TTC549 (cell line): ENCODE measurements around the gene MACROD1.
"Not testable (repeated sequence)": the region's sequence is repeated elsewhere in the genome, so short reads cannot be mapped to it uniquely, and the experiment has no call there.

Experiments used
- FAIRE-seq: peaks from 2 replicates; lab custom pipeline; 2012; peaks lifted over from hg19 to GRCh38; lab: Jason Lieb, UNC

MACROD1 gene

DNA sequence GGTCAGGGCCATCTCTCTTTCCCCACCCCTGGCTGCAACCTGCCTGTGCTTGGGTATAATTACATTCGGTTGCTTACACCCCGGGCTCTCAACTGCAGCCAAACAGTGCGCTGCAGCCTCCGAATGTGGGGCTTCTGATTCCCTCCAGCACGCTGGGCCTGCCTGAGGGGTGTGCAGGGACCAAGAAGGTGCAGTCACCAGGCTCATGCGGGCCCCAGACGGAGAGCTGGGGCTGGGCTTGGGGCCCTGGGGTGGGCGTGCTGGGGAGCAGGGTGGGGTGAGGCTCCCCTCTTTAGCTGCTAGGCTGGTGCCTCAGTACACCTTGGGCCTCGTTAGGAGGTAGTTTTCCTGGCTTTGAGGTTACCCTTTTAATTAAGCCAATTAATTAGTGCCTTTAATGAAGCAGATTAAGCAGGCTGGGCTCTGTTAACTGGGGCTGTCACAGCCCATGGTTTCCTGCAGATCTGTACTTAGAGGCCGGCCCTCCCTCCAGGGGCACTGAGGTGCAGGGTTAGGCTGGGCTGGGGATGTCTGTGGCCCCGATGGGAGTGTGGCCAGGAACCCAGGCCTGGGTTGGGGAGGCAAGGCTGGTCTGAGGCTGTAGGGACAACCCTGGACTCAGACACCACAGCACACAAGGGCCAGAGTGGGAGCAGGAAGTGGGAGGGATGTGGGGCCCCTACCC lies 112.8 kb downstream of the MACROD1 start:
- no peak for FAIRE-seq

- FAIRE-seq: no peak
Observed at GRCh38 chr11:64052436-64052835, 113.5 kb downstream of the MACROD1 start.

GRCh38 chr11:64051297-64051696 lies 114.6 kb downstream of the MACROD1 start:
- FAIRE-seq: no peak

- no peak for FAIRE-seq
Observed at GRCh38 chr11:64049509-64049908, 116.4 kb downstream of the MACROD1 start.

DNA sequence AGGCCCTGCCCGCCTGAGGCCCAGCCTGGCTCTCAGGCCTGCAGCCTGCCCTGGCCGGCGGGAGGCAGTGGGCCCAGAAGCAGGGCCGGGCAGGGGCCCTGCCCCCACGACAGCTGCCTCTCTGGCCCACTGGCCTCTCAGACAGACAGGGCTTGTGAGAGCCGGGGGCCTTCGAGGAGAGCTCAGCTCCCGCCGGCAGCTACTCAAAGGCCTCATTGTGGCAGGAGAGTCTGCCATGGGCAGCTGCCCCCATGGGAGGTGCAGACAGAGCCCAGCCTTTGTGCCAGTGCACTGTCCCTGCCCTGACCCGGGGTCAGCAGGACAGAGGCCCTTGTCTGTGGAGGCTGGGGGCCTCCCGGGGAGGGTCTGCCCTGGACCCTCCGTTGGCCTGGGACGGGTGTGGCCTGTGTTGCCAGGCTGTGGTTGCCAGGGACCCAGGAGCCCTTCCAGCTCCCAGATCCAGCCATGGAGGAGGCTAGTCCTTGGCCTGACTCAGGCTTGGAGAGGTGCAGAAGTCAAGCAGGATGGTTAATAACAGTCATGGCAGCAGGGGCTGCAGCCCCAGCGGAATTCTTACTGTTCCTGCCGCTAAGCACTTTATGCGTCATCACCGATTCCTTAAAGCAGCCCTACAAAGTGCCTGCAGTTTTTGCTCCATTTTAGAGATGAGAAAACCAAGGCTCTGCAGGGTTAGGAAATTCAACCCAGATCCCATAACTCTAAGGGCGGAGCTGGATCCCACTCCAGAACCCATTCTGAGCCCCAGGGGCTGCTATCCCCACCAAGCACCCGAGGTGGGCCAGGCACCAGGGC lies 117.7 kb downstream of the MACROD1 start:
- no peak for FAIRE-seq

DNA sequence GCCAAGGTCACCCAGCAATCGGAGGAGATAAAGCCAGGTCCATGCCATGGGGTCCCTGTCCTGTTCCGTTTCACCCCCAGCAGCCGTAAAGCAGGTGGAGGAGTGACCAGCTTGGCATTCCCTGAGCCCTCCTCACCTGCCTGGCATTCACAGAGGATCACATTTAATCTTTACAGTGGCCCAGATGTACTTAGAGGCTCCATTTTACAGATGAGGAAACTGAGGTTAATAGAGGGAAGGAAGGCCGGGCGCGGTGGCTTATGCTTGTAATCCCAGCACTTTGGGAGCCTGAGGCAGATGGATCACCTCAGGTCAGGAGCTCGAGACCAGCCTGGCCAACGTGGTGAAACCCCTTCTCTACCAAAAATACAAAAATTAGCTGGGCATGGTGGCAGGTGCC lies 118.5 kb downstream of the MACROD1 start:
- FAIRE-seq: not testable (repeated sequence)

GRCh38 chr11:64045700-64046099 lies 120.2 kb downstream of the MACROD1 start:
- no peak for FAIRE-seq

DNA sequence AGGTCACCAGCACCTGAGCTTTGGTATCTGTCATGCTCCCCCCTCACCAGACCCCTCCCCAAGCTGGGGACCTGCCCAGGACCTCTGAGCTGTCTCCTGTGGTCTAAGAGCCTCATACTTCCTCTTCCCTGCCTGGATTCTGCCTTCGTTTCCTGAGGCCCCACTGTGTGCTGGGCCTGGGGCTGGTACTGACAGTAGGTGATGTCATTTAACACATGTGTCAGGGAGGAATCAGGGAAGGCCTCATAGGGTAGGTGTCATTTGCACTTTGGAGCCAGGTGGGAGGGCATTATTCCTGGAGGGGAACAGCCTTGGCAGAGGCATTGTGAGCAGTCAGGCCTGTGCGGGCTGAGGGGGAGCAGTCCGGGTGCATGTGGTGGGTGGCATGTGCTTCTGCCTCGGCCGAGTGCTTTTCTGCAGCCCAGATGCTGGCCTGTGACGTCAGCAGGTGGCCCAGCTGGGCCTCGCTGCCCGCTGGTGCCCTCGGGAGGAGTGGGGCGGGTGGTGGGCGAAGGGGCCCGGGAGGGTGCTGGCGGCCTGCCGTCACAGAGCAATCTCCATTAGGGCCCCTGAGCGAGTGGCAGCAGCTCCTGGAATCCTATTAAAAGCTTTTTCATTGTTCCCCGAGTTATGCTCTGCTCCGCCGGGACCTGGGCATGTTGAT lies 121.1 kb downstream of the MACROD1 start:
- no peak for FAIRE-seq

- FAIRE-seq: no peak
Observed at GRCh38 chr11:64043545-64043944, 122.4 kb downstream of the MACROD1 start.

DNA sequence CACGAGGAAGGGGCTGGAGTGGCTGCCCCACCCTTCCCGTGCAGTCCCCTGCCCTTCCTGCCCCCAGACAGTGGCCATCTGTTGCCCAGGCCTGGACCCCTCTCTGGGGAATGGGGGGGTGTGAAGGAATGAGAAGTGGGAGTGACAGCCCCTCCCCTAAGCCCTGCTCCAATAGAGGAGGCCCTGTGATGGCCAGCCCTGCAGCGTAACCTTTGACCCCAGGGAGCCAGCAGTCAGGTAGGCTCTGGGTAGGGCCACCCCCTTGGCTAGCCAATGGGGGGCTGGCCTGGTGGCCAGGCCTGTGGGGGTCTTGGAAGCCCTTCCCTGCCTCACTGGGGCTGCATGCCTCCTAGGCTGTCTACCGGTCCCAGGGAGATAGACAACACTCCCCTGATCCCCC lies 123.6 kb downstream of the MACROD1 start:
- no peak for FAIRE-seq

GRCh38 chr11:64041846-64042245 lies 124.1 kb downstream of the MACROD1 start:
- FAIRE-seq: no peak

DNA sequence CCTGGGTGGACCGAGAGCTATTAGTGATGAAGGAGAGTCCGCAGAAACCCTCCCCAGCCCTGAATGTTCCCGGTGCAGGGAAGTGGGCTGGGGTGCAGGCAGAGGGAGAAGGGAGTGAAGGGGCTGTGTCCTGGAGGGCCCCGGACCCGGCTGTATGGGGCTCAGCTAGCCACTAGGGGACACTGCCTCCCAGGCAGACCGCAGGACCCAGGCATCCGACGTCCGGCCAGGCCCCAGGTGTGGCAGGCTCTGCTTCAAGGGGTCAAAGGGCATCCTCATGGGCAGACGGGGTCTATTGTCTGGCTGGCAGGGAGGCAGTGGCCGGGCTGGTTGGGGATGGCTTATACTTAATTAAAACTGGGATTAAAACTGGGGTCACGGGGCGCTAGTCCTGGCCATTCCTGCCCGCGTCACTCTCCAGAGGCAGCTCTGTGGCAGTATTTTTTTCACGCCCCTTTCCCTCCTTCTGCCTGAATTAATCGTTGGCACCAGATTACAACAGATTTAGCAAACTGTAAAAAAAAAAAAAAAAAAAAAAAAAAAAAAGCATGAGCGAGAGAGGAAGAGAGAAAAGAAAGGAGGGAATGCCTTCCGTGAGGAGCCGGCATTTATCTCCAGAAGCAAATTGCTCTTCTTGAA lies 125.1 kb downstream of the MACROD1 start:
- FAIRE-seq: no peak

DNA sequence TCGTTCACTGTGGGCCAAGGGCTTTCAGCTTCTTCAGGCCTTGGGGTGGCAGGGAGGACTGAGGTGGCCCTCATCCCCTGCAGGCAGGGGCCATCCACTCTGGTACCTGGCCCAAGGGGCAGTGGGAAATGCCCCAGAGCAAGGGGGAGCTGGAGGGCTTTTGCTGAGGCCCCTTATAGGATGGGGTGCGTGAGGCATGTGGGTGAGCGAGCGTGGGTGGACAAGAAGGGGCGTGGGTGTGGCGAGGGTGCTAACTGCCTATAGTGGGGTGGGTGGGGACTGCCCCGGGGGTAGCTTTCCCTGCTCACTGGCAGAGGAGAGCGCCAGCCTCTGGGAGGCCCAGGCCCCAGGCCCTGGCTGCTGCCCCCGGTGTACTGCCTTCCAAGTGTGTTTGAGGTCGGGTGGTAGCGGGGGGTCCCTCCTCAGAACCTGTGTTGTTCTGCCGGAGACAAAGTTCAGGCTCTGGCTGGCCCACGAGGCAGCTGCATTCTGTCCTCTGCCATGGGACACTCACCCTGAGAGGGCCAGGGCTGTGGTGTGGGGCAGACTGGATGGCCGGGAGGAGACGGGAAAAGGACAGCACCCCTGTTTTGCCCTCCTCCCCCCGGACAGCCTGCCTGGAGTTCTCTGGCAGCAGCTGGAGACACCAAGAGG lies 126.8 kb downstream of the MACROD1 start:
- no peak for FAIRE-seq

- no peak for FAIRE-seq
Observed at GRCh38 chr11:64038500-64038899, 127.4 kb downstream of the MACROD1 start.

DNA sequence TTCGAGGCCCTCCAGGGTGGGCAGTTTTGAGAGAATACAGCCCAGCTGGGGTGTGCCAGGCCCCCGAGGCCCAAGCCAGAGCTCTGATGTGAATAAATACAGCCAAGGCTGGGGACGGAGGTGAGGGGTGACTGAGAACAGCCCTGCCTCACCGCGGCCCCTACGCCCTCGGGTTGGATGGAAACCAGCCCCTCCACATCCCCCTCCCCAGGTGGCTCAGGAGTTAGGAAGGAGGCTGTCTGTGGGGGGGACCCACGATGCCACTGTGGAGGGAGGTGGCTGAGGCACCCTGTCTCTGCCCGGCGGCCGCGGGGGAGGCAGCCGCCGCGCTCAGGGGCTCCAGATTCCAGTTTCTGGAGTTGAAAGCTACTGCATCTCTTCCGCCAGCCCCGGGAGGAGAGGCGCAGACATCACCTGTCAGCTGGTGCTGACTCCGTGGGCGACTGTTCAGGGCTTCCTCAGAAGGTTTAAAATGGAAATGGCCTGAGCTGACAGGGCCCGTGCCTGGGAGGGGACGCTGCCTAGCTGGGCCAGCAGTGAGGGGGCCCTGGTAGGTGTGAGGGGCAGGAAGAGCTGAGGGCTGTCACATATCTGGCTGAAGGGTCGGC lies 128.8 kb downstream of the MACROD1 start:
- no peak for FAIRE-seq

DNA sequence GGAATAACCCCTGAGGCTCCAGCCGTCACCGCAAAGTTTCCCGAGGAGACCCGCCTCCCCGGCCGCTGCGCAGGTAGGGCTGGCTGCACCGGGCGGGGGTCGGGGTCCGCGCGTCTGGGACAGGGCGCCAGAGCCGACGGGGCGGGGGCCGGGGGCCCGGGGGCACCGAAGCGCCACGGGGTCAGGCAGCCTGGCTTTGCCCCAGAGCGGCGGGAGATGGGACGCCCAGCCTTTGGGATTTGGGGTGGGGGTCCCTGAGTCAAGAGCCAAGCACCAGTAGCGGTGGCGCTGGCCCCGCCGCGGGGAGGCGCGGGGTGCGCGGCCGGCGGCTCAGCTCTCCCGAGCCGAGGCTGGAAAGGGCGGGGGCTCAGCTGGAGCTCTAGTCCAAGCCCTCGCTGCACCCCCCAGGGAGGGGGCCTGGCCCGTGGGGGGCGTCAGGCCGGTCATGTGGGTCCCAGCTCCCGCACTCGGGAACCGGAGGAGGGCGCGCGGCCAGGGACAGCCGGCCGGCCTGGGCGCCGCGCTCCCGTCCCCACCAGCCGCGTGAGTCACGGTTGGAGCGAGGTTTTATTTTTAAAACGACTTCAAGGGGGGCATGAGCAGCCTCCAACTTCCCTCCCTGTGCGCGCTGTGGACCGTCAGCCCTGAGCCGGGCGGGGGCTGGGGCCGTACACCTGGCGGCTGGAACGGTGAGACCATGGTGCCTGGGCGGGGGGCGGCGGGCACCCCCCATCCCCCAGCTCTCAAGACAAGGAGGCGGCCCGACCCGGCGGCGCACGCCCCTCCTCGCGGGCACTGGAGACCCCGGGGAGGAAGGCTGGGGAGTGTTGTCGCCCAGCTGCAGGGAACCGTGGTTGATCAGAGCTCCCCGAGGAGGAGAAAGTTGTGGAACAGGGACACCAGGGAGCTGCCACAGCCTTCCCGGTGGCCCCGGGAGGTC lies 129.6 kb downstream of the MACROD1 start:
- FAIRE-seq: no peak

DNA sequence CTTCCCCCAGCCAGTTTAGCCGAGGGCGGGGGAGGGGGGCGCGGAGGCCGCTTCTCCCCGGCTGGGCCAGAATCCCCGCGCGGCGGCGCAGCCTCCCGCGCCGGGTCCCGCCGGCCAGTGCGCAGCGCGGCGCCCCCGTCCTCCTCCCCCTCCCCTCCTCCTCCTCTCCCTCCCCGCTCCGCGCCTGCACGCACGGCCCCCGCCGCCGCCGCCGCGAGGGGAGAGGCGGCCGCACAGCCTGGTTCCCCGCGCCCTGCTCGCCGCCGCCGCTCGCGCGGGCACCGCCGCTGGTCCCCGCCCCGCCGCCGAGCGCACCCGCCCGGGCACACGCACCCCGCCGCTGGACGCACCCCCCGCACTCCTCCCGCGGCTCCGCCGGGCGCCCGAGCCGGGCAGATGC lies 130.3 kb downstream of the MACROD1 start, which contains the start of gene FLRT1:
Gene FLRT1 (plus strand): TSS at position 356 of the 400 bp plus-strand sequence. CDS start 80,337 bp downstream, outside the sequence.
- no peak for FAIRE-seq

DNA sequence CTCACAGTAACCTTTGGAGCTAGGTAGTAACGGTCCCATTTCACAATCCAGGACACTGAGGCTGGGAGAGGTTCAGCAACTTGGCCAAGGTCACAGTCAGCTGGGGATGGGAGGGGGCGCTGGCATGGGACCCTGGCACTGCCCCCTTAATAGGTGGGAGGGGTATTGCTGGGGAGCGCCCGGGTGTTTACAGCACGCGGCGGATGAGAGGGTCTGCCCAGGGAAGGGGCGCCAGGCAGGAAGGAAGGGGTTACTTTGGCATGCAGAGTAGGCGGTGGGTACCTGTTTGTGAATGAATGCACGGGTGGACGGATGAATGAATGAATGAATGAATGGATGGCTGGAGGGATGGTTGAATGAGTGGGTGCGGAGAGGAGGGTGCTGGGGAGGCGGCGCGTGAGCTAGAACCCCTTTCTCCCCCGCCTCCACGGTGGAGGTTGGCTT lies 130.8 kb downstream of the MACROD1 start:
- FAIRE-seq: no peak

DNA sequence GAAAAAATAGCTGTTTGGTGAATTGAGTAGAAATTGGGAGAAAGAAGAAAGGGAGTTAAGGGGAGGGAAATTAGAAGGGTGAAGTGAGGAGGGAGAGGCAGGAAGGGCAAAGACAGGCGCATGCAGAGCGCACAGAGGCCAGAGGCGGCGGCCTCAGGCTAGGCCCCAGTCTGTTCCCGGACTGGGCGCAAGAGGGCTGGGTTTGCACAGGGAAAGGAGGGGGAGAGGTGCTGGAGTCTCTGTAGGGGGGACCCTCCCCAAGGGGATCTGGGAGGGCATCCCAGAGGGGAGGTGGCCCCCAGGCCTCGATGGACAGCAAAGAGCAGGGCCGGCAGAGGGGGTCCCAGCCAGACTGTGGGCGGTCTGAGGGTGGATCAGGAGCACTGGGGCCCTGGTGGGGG lies 131.5 kb downstream of the MACROD1 start:
- FAIRE-seq: no peak

- FAIRE-seq: no peak
Observed at GRCh38 chr11:64032050-64032449, 133.9 kb downstream of the MACROD1 start.
